HG03457 (cell line): ENCODE results near the gene TRIM71.

Source experiments
- ATAC-seq: cut with Tn5 transposase; IDR thresholded peaks from one replicate; pipeline ENCODE4 v1.9.1; 2021; ENCODE audit warnings: moderate number of reproducible peaks; ENCODE audit not compliant: unreplicated experiment

TRIM71 gene

DNA sequence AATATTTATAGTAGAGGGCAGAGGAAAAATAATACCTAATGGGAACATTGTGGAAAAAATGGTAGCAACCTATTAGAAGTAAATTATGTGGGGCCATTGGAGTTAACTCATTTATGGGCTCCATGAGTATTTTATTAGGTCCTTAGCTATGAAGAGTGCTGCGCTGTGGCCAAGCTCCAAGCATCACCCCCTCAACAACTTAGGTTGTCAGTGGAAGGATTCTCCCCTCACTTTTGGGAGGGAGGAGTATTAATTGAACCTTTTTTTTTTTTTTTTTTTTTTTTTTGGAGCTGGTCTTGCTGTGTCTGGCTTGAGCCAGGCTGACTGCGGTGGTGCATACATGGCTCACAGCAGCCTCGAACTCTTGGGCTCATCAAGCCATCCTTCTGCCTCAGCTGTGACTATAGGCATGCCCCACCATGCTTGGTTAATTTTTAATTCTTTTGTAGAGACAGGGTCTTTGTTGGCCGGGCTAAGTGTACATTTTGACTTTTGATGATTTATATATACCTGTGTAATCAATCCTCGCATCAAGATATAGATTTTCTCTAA lies 45.2 kb downstream of the TRIM71 start:
- ATAC-seq, result no peak

DNA sequence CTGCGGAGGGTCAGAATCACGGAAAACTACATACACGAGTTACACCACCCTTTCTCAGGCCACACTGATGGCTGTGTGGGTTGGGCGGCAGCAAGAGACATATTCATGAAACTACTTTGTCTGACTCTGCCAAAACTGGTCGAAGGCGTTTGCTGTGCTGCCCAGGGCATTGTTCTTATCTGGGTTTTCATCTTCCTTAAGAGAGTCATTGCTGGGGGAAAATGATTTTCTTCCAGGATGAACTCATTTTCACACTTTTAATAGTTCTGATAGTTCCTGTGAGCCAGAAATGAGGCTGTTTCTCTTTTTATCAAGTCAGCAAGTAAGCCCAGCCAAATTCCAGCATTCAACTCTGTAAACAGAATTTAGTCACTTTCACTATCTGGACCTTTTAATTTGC lies 47.6 kb downstream of the TRIM71 start:
- no peak for ATAC-seq

DNA sequence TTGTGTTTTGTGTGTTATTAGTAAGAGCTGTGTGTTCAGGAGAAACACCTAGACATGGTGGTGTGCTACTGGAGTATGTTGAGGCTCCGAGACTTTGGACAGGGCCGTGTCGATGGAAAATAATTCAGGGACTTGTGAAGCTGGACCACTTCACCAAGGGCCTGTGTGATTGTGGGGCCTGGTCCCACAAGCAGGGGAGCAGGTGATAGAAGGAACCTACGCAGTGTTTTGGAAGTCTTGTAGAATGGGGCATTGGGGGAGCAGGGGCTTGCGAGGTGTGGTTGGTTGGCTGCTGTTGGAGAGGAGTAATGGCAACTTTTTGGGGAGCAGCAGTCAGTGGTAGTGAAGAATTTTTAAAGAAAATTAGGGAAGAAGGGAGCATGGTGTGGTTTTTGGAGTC lies 48.7 kb downstream of the TRIM71 start:
- ATAC-seq, result no peak

DNA sequence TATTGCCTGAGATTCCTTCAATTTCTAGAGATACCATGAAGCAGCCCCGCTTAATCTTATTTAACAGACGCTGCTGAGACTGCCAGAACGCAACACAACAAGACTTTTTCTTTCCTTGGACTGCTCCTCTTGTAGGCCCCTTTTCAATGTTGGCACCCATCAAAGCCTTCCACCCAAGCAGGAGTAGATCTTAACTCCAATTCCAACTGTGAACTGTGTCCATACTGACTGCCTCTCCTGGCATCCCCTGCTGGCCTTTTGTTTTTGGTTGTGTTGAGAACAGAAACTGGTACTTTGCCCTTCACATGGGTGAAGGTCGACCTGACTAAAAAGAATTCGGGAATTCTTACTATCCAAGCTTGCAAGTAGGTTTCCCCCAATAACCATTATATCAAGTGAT lies 50.2 kb downstream of the TRIM71 start:
- no peak for ATAC-seq

DNA sequence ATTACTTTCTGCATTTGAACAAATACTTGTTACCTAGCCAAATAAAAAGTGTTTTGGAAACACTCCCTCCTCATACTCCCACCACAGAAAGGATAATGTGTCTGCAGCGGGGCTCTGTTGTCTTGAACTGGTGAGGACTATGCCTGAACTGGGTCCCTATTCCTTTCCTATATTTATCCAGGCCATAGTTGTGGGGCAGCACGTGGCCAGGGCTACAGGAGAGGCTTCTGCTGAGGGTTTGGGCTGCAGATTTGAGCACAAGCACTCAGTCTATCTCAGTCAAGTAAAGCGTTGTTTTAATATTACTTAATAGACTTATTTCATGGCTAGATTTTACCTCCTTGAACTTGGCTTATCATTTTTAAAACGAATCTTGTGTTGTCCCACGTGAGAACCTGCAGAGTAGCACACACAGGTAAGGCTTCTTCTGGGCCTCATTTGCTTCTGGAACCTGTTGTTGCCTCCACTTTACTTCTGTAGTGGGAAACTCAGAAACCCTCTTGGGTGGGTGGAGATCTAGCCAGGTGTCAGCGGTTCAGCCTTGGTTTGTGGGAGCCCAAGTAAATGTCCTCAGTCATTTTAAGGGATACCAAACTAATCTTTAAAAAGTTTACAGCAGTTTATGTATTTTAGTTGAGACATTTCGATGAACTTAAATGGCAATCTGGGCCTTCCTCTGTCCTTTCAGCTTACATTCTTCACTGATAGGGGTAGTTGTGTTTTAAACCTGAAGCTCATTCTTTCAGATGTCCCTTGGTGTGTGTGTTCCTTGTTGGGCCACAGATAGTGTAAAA lies 51.1 kb downstream of the TRIM71 start:
- ATAC-seq, result no peak

DNA sequence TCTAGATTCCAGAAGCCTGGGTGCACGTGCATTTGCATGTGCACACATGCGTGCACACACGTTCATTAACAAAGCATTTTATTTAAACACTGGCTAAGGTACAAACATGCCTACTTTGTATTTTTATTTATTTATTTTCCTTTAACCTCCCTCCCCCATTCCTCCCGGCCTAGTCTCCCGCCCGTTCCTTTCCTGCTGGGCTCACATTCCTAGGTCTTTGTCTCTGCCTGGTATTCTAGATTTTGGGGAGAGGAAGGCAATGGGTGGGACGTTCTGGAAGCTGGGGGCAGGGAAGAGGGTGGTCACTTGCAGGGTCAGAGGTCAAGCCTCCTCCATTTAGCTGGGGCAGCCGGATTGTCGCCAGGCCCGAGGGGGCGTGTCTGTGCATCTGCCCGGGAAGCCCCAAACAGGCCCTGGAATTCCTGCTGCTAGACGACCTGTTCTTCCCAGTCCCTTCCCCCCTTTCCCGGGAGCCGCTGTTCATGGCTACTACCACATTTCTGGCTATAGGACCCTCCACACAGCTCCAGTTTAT lies 51.8 kb downstream of the TRIM71 start:
- no peak for ATAC-seq

DNA sequence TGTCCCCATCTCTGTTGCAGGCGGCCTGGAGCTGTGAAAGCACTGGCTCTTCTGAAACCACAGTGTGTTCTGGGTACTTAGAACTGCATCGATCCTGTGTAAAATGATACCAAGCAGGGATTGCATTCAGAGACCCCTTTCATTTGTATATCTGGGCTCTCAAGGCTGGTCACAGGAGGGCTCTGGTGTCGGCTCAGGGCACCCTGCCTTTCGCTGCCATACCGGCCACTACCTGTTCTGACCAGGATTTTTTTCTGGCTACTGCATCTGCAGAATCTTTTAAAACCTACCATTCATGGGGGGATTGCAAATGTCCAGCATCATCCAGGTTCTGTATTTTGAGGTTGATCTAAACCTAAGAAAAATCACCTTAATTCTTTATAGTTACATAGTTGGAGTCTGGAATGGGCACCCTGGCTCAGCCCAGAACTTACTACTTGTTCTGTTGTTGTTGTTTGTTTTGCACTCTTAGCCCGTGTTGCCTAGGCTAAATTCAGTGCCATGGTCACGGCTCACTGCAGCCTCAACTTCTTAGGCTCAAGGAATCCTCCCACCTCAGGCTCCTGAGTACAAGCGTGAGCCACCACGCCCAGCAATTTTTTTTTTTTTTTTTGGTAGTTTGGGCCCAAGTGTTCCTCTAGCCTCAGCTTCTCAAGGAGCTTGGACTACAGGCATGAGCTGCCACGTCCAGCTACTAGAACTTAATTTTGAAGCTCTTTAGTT lies 52.7 kb downstream of the TRIM71 start:
- ATAC-seq, result no peak

DNA sequence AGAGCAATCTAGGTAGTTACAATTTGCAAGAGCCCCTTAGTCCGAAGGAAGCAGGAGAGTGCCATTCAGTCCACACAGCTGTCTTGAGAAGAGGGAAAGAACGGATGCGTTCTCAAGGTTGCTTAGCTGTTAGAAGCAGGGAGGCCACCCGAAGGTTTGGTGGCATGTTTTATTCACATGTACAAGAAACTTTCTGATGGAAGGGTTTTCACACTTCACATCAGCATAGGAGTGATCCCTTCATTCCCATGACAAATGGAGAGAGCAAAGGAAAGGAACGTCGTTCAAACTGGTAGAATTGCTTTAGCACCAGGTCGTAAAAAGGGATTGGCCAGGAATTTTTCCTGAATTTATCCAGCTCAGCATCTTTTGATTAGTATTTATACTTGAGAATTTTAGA lies 53.5 kb downstream of the TRIM71 start:
- no peak for ATAC-seq

DNA sequence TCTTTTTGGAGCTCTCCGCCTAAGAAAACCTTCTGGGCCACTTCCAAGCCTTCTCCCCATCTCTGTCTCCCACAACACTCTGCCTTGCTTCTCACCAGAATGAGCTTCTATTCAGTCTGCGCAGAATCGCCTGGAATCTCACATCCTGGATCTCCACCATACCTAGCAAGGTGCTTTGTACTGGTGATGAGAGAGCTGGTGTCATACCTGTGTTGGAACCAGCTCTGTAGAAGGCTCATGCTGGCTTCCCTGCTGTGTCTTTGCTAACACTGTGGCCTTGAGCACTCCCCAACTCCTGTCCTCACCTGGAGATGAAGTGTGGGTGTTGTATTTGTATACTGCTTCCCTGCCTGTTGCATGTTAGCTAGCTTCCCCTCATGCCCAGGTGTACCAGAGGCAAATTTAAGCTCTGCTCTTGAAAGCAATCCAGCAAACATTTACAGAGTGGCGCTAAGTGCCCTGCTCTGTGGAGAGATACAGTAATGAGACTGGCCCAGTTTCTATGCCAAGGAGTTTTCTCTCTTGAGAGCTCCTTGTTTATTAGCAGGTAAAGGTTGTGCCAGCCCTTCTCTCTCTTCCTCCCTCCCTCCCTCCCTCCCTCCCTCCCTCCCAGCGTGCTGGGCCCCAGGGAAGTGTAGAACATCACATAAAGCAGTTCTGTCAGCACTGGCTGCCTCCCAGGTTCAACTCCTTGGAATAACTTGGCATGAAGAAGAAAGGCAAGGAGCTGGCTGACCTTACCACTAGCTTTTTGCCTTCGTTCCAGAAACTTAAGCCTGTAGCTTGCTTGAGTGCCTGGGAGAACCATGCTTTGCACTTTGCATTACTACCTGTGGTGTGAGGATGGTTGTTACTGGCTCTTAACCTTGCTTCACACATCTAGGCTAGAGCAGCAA lies 54.9 kb downstream of the TRIM71 start:
- ATAC-seq, result no peak

DNA sequence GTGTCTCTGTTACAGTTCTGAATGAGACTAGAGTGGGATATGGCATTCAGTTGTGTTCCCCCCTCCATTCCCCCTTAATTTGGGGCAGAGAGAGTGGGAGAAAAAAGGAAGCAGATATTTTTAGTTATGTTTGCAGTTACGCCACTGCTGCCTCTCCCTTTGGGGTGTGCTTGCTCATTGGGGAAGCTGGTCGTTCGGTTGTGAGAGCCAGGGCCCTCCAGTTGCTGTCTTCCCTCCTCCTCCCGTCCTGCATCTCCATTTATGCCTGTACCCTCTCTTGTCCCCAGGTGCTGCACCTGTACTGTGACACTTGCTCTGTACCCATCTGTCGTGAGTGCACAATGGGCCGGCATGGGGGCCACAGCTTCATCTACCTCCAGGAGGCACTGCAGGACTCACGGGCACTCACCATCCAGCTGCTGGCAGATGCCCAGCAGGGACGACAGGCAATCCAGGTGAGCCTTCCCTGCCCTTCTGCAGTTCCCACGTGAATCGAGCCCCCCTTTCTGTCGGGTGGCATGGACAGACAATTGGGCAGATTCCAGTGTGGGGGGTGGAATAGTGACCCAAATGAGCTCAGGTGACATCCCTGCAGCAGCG lies 55.8 kb downstream of the TRIM71 start:
- no peak for ATAC-seq

DNA sequence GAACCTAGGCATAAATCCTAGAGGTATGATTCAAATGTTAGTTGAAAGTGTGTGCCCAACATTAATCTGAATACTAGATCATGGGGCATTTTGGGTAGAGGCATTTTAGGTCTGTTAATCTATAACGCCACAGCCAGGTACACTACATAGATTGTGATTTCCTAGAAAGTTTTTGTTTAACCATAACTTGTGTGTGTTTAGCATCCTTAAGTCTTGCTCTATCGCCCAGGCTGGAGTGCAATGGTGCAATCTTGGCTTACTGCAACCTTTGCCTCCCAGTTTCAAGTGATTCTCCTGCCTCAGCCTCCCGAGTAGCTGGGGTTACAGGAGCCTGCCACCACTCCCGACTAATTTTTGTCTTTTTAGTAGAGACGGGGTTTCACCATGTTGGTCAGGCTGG lies 59.1 kb downstream of the TRIM71 start:
- ATAC-seq, result no peak

DNA sequence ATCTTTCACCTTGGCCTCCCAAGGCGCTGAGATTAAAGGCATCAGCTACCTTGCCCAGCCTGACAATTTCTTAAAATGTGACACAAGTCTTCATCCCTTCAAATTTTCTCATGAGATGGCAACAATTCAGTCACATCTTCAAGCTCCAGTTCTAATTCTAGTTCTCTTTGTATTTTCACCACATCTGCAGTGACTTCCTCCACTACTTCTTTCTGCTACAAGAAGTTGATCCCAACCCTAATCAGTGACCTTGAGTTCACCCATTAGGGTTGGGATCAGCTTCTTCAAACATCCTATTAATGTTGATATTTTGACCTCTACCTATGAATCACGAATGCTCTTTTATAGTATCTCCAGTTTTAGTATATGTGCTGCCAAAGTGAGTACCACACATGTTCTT lies 59.8 kb downstream of the TRIM71 start:
- ATAC-seq, result no peak

DNA sequence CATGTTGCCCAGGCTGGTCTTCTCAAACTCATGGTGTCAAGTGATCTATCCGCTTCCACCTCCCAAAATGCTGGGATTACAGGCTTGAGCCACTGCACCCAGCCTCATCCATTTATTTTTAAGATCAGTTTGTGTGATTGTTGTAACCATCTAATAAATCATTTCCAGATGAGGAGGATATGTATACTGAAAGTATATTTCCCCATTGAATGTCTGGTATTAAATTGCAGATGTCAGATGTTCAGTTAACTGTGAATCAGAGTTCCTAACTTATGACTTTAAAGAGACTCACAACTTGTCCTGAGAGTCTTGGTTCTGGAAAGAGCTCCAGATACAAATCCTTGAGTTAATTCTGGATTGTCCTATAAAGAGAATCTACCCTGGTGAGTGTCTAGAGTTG lies 62.4 kb downstream of the TRIM71 start:
- ATAC-seq, result no peak

DNA sequence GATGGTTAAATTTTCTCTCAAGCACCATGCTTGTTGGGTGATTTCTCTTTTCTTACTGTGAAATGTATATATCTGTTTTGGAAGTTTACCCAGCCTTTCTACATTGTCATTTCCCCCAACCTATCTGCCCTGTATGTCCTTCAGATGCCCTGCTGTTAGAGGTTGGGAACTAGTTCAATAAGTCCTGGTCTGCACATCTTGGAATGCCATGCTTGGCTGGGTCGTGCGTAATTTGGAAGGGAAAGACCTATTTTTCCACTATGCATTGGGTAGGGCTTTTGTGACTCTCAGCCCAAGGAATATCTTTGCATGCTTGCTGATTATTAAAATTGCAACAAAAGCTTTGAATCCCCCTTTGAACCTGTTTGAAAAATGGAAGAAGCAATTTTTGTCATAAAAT lies 63.8 kb downstream of the TRIM71 start:
- no peak for ATAC-seq

DNA sequence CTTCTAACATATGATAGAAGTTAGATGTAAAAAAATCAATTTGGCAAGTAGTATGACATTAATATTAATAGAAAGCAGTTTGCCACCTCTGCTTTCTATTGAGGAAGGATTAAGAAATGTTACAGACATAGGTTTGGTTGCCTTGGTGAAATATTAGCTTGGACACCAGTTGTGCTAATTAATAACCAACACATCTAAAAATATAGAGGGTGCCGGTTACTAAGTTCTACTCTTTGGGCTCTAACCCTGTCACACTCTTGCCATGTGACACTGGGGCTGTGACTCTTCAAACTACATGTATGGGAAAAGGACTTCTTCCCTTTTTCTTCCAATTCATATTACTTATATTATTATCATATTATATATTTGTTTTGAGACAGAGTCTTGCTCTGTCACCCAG lies 64.4 kb downstream of the TRIM71 start:
- peak; percentile 59 for ATAC-seq

DNA sequence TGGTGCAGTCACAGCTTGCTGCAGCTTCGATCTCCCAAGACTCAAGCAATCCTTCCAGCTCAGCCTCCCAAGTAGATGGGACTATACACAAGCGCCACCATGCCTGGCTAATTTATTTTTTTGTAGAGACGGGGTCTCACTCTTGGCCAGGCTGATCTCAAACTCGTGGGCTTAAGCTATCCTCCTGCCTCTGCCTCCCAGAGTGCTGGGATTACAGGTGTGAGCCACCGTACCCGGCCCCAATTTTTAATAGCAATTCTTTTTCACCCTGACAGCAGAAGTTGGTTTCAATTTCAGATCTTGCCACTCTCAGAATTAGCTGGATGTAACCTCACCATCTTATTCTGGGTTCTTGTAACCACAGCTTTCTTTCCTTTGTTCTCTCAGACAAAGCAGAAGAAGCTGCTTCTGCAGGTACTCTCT lies 64.8 kb downstream of the TRIM71 start:
- peak; percentile 83 for ATAC-seq

DNA sequence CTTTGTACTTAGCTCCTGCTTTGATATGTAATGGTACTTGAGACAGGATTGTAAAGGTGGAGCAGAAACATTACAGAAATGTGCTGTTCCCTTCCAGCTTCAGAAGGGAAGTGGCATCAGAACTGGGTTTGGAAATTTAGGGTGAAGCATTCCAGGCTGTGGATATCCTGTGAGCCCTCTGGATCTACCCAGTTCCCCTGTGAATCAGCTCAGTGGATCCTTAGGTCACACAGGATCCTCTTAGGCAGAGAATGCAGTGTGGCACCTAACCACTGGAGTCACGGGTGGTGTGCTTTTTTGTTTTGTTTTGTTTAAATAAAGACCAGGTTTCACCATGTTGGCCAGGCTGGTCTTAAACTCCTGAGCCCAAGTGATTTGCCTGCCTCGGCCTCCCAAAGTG lies 66.0 kb downstream of the TRIM71 start:
- ATAC-seq, result no peak

DNA sequence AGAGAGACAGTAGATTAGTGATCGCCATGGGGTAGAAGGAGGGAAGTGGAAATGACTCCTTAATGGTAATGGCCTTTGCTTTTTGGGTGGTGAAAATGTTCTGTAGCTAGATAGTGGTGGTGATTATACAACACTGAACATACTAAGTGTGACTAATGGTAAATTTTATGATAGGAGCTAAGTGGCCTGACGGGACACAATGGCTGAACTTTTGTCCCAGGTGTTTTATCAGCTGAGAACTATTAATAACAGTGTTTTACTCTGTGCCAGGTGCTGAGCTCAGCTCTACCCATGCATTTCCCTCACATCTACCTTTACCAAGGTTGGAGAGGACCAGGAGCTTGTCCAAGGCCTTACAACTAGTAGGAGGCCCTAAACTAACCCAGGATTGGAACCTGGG lies 66.8 kb downstream of the TRIM71 start:
- ATAC-seq, result no peak

DNA sequence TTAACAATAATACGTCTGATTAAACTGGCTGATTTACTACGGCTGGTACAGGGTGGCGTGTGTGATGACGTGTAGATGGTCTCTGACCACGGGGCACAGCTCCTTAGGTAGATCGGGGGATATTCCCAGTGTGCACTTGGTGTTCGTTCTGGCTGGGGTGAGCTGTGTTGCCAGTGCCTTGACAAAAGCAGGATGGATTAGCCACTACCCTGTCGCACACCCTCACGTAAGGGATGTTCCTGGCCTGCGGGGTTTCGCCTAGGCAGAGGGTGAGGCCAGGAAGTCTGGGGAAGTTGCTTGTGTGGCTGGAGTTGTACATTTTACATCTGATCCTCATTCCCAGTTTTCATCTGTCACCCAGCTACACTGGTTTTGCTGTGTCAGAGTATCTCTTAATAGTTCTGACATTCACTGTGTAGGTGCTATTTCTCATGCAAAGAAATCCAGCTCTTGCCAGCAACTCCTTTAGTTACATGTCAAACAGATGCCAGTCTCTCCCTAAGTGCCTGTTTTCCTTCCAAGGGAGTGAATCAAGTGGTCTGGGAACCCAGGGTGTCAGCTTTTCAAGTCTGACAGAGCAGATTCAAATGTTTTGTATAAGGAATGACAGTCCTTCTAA lies 67.6 kb downstream of the TRIM71 start:
- no peak for ATAC-seq

DNA sequence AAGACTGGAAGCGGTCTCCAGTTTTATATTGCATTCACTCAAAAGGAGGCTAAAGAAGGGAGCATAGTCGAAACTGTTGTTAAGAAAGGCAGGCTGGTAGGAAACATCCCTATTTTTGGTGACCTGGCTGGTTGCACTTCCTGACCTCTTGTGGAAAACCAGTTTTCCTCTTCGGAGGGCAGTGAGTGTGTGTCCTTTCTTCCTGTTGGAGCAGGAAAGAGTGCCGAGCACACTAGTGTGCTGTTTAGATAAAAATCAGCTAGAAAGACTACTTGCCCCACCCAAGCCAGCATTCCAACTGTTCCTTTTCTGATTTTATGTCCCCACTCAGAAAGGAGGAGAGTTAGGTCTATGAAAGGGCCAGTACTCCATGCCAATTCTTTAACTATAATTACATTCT lies 68.5 kb downstream of the TRIM71 start:
- no peak for ATAC-seq
